Measurements from ENCODE around the gene FLT1. TPM values are rescaled to one million over a fixed set of nuclear protein-coding genes. Genes with fewer than 3 reads are reported as not detected.
A peak's percentile ranks its signal among the peaks of the same experiment; 100 is the strongest.

The FLT1 gene
- total RNA-seq, 4 donors from 2014 or later, result 12.5 to 46.2 (median 31.3) TPM

DNA sequence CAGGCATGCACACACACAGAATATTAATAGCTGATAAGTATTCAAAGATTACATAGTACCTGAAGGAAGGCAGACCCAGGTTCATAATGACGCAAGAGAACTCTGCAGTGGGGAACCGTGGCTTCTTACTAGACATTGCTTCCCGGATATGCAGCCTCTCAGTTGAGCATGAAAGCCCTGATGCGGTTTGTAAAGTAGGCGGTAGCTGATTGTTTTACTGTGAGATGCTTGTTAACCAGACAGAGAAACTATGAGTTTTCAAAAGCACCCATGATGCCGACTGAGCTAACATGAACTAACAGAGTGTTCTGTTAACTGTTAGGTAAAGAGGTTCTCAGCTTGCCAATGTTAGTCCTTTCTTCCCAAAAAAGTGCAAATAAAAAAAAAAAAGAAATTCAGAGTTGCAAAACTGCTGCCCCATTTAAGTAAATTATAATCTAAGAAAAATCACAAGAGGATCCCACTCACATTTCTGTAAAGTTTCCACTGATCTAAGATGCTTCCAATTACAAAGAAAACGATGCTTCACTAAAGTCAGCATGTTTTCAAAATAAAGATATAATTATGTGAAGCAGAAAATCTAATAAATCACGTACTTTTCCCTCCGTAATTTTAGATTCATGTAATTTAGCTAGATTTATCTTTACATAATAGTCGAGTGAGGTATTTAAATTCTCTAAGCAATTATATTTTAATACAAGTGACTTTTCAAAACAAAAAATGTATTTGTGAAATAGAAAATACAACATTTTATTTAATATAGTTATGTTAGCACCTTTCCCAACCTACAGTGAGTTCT, 2.2 kb downstream of the FLT1 start:
- Histone ChIP-seq H3K27ac (replicated peaks in 1 of 4) (peak overlapping the region in 1 of 4 donors; percentile 65), H3K4me3 (peak overlapping the region; percentile 52 to 60 (median 56)), H3K9me3 (no peaks in the 10 kb centered on the region), H3K27me3 (peaks cover 0 to 86% (median 27%) of the 10 kb centered on the region in 4 donors), H3K4me1 (peaks cover 19 to 26% (median 26%) of the 10 kb centered on the region in 4 donors), H3K36me3 (no peaks in the 10 kb centered on the region)
- intact Hi-C loops (cut with DNase I), result no loop called here
- WGBS, result 57% methylated on average over 10 of the region's 10 CpGs
- DNase-seq (ENCODE audit: extremely low spot score), result no peak
- TF ChIP-seq, protein P1, sequence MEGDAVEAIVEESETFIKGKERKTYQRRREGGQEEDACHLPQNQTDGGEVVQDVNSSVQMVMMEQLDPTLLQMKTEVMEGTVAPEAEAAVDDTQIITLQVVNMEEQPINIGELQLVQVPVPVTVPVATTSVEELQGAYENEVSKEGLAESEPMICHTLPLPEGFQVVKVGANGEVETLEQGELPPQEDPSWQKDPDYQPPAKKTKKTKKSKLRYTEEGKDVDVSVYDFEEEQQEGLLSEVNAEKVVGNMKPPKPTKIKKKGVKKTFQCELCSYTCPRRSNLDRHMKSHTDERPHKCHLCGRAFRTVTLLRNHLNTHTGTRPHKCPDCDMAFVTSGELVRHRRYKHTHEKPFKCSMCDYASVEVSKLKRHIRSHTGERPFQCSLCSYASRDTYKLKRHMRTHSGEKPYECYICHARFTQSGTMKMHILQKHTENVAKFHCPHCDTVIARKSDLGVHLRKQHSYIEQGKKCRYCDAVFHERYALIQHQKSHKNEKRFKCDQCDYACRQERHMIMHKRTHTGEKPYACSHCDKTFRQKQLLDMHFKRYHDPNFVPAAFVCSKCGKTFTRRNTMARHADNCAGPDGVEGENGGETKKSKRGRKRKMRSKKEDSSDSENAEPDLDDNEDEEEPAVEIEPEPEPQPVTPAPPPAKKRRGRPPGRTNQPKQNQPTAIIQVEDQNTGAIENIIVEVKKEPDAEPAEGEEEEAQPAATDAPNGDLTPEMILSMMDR (IDR thresholded peaks at IDR 0.05), result no peak
- TF ChIP-seq POLR2AphosphoS5 (IDR thresholded peaks at IDR 0.05) (no peak), POLR2A (IDR thresholded peaks at IDR 0.05; ENCODE audit: low read depth) (no peak), EP300 (IDR thresholded peaks at IDR 0.05) (no peak)

GRCh38 chr13:28490061-28490460, 4.9 kb downstream of the FLT1 start:
- Histone ChIP-seq H3K9me3 (no peaks in the 10 kb centered on the region), H3K27ac (replicated peaks in 1 of 4) (no peak overlapping the region), H3K36me3 (no peaks in the 10 kb centered on the region), H3K27me3 (peaks cover 0 to 74% (median 21%) of the 10 kb centered on the region in 4 donors), H3K4me3 (no peak overlapping the region), H3K4me1 (peaks cover 16 to 28% (median 18%) of the 10 kb centered on the region in 4 donors)
- TF ChIP-seq, protein P1 (IDR thresholded peaks at IDR 0.05), result no peak
- TF ChIP-seq POLR2AphosphoS5 (IDR thresholded peaks at IDR 0.05), result no peak
- no peak for TF ChIP-seq POLR2A (IDR thresholded peaks at IDR 0.05; ENCODE audit: low read depth)
- no peak for TF ChIP-seq EP300 (IDR thresholded peaks at IDR 0.05)
- WGBS, result 61% methylated on average over 6 of the region's 6 CpGs
- intact Hi-C loops (cut with DNase I), result no loop called here
- no peak for DNase-seq (ENCODE audit: extremely low spot score)

- intact Hi-C loops (cut with DNase I), result no loop called here
- Histone ChIP-seq H3K9me3 (no peaks in the 10 kb centered on the region), H3K4me3 (no peak overlapping the region), H3K27ac (replicated peaks in 1 of 4) (no peak overlapping the region), H3K4me1 (peaks cover 11 to 27% (median 12%) of the 10 kb centered on the region in 4 donors), H3K27me3 (peaks cover 0 to 69% (median 17%) of the 10 kb centered on the region in 4 donors), H3K36me3 (no peaks in the 10 kb centered on the region)
- peak; percentile 86 for DNase-seq (ENCODE audit: extremely low spot score)
- 45% methylated on average over 5 of the region's 5 CpGs for WGBS
- TF ChIP-seq, protein P1 (IDR thresholded peaks at IDR 0.05), result no peak
- TF ChIP-seq POLR2A (IDR thresholded peaks at IDR 0.05; ENCODE audit: low read depth) (no peak), POLR2AphosphoS5 (IDR thresholded peaks at IDR 0.05) (no peak), EP300 (IDR thresholded peaks at IDR 0.05) (no peak)
Observed at GRCh38 chr13:28489524-28489931, 5.4 kb downstream of the FLT1 start.

- Histone ChIP-seq H3K9me3 (no peaks in the 10 kb centered on the region), H3K27me3 (peaks cover 0 to 66% (median 7%) of the 10 kb centered on the region in 4 donors), H3K36me3 (no peaks in the 10 kb centered on the region), H3K27ac (replicated peaks in 1 of 4) (no peak overlapping the region), H3K4me3 (no peak overlapping the region), H3K4me1 (peaks cover under 1 to 20% (median 2%) of the 10 kb centered on the region in 4 donors)
- no peak for DNase-seq (ENCODE audit: extremely low spot score)
- TF ChIP-seq POLR2AphosphoS5 (IDR thresholded peaks at IDR 0.05) (no peak), POLR2A (IDR thresholded peaks at IDR 0.05; ENCODE audit: low read depth) (no peak), EP300 (IDR thresholded peaks at IDR 0.05) (no peak)
- TF ChIP-seq, protein P1 (IDR thresholded peaks at IDR 0.05), result no peak
- 70% methylated on average over 9 of the region's 9 CpGs for WGBS
- intact Hi-C loops (cut with DNase I), result no loop called here
Observed at GRCh38 chr13:28488376-28489005, 6.4 kb downstream of the FLT1 start.

Data from esophagus muscularis mucosa (tissue), 4 donors.